ENCODE measurements around the gene FAM53A.

Gene FAM53A

GRCh38 chr4:1621526-1621925 is 62.6 kb downstream of the FAM53A start:
- ChIA-PET POLR2A (no interaction called here), CTCF (no interaction called here)
- Histone ChIP-seq H3K36me3 (ENCODE audit: control insufficient read depth in 2 of 2, insufficient read depth in 1 of 2, low read length in 2 of 2) (no peaks in the 10 kb centered on the region), H3K4me1 (ENCODE audit: control insufficient read depth, insufficient read depth, low read length) (no peaks in the 10 kb centered on the region), H3K27ac (ENCODE audit: extremely low read depth, low read depth, low read length) (no peak overlapping the region), H3K4me3 (ENCODE audit: low read depth, low read length) (no peak overlapping the region), H3K9me3 (ENCODE audit: control insufficient read depth, insufficient read depth, low read depth, low read length) (no peaks in the 10 kb centered on the region)
- TF ChIP-seq ZNF843 (tag by site-specific recombination; IDR thresholded peaks at IDR 0.05) (no peak), KLF1 (tag by site-specific recombination; IDR thresholded peaks at IDR 0.05) (peak; percentile 34; the same call in 1 of the 2 replicates)

- H3K4me1 ChIP-seq (ENCODE audit: control insufficient read depth, insufficient read depth, low read length): no peaks in the 10 kb centered on the region
- no peaks in the 10 kb centered on the region for H3K36me3 ChIP-seq (ENCODE audit: control insufficient read depth in 2 of 2, insufficient read depth in 1 of 2, low read length in 2 of 2)
- TF ChIP-seq SALL2 (tag by site-specific recombination; IDR thresholded peaks at IDR 0.05; ENCODE audit: borderline replicate concordance) (no peak), OSR2 (tag by site-specific recombination; IDR thresholded peaks at IDR 0.05) (no peak), PRDM6 (tag by site-specific recombination; IDR thresholded peaks at IDR 0.05) (no peak), ZNF518A (tag by site-specific recombination; conservative IDR thresholded peaks at IDR 0.05; ENCODE audit: low read depth) (no peak), TCF7L2 (IDR thresholded peaks at IDR 0.05; ENCODE audit: borderline replicate concordance, low read depth, low read length) (no peak), GLIS2 (tag by site-specific recombination; IDR thresholded peaks at IDR 0.05) (no peak), ZNF221 (tag by site-specific recombination; IDR thresholded peaks at IDR 0.05; ENCODE audit: borderline replicate concordance) (no peak), ZBTB6 (tag by site-specific recombination; IDR thresholded peaks at IDR 0.05) (no peak), ZNF121 (tag by site-specific recombination; IDR thresholded peaks at IDR 0.05) (no peak), ZNF830 (tag by site-specific recombination; IDR thresholded peaks at IDR 0.05; ENCODE audit: low read depth) (no peak), ZNF514 (tag by site-specific recombination; IDR thresholded peaks at IDR 0.05) (no peak), ZNF114 (tag by site-specific recombination; IDR thresholded peaks at IDR 0.05) (no peak), ZNF610 (tag by site-specific recombination; IDR thresholded peaks at IDR 0.05; ENCODE audit: borderline replicate concordance) (no peak)
- CTCF ChIA-PET: interaction anchor here (1.2 kb wide), 1 partner anchor 10 kb away, joined by 3 read pairs; no protein-coding TSS in a partner anchor
- POLR2A ChIA-PET: no interaction called here
- H3K27ac ChIP-seq (ENCODE audit: extremely low read depth, low read depth, low read length): no peak overlapping the region
- H3K9me3 ChIP-seq (ENCODE audit: control insufficient read depth, insufficient read depth, low read depth, low read length): no peaks in the 10 kb centered on the region
- H3K4me3 ChIP-seq (ENCODE audit: low read depth, low read length): no peak overlapping the region
These were observed 64.9 kb downstream of the FAM53A start for GRCh38 chr4:1619151-1619672.

All from HEK293 (cell line).